Activated CD4-positive, CD25-positive, alpha-beta regulatory T cell treated with anti-CD3 and anti-CD28 coated beads, Interleukin-2, amount 50 U/mL, for 24 hours (primary cell): ENCODE results near the gene DIPK1B.

Experiments
- ATAC-seq, 2 donors: fragments of 150-1000 bp; cut with Tn5 transposase; one replicate each; pipeline ENCODE4 v1.10.0; 2021; ENCODE audit warnings: mild to moderate bottlenecking in 1 of 2, moderate library complexity in 1 of 2

DIPK1B gene

DNA sequence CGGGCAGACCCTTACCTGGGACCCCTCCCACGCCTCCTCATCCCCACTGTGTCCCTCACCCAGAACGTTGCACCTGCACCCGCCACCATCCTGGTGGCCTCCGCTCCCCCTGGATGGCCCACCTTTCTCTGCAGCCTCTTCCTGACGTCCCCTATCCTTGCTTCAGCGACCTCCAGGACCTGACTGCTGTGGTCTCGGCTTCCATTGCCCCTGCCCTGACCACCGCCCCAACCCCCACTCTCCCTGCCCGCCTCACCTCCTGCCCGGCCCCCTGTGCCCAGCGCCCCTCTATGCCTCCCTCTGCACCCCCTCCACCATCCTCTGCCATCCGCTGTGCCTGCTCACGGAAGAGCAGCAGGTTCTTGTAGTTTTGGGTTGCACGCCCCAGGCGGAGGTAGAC lies 28.1 kb downstream of the DIPK1B start:
- ATAC-seq, result no peak

- ATAC-seq, result peak in 1 of 2 donors; percentile 14
These were observed 28.9 kb downstream of the DIPK1B start for GRCh38 chr9:136740971-136741882.

GRCh38 chr9:136741883-136742571 lies 29.7 kb downstream of the DIPK1B start:
- peak; percentile 48 to 53 for ATAC-seq

DNA sequence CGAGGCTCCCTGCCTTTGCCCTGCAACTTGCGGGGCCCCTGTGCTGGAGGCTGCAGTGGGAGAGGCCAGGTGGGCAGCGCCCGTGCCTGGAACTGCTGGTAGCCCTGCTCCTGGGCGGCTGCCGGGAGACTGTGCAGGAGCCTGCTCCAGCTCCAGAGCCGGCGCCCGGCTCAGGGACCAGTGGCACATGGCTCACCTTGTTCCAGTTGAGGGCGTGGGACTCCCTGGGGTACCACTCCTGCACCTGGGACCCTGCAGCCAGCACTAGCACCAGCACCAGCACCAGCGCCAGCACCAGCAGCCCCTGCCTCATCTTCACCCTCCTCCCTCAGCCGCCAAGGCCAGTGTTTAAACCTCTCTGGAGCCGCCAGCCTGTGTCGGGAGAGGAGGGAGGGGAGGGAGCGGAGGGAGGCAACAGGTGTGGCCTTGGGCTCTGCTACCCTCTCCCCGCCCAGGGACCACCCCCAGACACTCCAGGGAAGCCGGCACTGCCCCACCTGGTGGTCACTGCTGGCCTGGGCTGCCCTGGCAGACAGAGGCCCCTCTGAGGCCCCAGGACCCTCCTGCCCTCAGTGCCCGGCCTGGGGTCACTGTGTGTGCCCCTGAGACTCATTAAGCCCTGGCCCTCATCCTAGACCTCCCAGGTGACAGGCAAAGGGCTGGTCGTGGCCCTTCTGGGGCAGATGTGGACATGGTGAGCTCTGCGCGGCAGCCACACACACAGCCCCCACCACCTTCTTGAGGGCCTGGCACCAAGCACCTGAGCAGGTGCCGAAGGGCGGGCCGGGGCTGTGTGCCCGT lies 30.4 kb downstream of the DIPK1B start, which contains the start of gene LCN10:
TSS of gene LCN10 (minus strand) at position 350 of the 801 bp plus-strand sequence. CDS start at position 313, 37 bp downstream.
- ATAC-seq, result no peak

GRCh38 chr9:136743639-136744211 lies 31.4 kb downstream of the DIPK1B start:
- ATAC-seq, result no peak

DNA sequence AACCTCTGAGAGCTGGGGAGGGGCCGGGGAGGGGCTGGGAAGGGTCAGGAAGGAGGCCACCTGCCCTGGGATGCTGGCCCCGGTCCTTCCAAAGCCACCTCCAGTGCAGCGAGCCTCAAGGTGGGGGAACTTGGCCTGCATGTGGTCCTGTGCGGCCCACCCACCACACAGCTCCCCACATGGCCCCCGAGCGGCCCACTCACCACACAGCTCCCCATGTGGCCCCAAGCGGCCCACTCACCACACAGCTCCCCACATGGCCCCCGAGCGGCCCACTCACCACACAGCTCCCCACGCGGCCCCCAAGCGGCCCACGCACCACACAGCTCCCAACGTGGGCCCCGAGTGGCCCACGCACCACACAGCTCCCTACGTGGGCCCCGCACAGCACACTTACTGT lies 32.4 kb downstream of the DIPK1B start:
- ATAC-seq, result no peak

DNA sequence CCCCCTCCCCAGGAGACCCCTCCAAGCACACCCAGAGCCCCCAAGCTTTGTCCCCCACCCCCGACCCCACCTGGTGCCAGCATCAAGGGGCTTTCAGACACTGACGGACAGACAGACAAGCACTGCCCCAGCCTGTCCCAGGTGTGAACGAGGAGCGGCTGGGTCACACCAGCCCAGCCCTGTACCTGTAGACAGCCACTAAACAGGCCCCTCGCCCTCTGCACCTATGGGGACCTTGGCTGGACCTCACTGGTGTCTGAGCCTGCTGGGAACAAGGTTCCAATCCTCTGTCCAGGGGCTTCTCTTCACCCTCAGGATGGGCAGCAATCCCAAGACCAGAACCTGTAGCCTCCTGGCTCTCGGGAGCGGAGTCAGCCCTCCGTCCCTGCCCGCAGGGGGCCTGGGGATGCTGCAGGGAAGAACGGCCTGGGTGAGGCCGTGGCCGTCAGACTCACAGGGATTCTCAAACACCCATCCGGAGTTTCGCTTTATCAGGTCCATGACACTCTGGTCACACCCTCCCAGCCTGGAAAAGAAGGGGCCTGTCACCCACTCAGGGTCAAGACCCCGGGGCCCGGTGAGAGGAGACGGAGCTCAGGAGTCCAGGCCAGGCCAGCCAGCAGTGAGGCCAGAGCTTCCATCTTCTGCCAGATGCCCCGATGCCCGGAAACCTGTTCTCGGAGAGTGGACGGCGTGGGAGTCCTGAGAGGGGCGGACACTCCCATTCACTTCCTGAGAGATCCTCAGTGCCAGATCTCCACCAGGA lies 33.2 kb downstream of the DIPK1B start:
- no peak for ATAC-seq

DNA sequence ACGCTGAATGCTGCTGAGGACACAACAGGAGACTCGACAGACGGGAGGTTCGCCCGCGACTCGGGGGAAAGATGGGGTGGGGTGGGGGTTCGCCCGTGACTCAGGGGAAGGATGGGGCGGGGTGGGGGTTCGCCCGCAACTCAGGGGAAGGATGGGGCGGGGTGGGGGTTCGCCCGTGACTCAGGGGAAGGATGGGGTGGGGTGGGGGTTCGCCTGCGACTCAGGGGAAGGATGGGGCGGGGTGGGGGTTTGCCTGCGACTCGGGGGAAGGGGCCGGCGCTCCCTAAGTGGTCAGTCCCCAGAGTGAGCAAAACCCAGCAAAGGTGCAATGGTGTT lies 33.8 kb downstream of the DIPK1B start:
- no peak for ATAC-seq

GRCh38 chr9:136746621-136747020 lies 34.2 kb downstream of the DIPK1B start:
- no peak for ATAC-seq

DNA sequence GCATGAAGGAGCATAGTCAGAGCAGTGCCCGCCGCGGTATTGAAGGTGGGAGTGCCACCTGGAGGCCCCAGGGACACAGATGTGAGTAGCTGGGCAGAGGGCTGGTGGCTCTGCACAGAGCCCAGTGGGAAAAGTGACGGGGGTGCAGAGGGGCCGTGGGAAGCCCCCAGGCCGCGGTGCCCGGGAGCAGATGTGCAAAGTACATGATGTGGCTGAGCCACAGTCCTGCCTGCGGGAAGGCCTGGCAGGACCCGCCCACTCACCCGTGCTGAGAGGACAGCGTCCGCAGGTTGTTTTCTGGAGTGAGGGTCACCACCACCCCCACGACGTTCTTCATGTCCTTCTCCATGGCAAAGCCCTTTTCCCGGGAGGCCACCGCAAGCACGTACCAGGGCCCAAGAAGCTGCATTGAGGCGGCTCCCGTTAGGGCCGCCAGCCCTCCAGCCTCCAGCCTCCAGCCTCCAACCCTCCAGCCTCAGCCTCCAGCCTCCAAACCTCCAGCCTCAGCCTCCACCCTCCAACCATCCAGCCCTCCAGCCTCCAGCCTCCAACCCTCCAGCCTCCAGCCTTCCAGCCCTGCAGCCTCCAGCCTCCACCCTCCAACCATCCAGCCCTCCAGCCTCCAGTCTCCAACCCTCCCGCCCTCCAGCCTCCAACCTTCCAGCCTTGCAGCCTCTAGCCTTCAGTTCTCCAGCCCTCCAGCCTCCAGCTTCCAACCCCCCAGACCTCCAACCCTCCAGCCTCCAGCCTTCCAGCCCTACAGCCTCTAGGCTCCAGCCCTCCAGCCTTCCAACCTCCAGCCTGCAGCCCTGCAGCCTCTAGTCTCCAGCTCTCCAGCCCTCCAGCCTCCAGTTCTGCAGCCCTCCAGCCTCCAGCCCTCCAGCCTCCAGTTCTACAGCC lies 35.0 kb downstream of the DIPK1B start:
- no peak for ATAC-seq

DNA sequence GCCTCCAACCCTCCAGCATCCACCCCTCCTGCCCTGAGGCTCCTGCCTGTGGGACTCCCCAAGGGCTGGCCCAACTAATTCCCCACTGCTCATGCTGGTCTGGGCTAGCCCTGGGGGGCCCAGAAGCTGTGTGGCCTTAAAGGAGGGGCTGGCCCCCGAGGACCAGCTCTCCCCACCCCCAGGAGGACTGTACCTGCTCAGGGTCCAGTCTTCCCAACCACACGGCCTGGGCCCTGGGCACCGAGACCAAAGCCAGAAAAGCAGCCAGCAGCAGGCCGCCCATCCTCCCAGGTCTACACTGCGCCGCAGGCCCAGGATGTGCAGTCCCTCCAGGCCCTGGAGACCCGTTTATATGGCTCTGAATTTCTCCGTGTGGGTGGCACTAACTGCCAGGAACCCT lies 35.8 kb downstream of the DIPK1B start, which contains the start of gene LCN6:
TSS of gene LCN6 (minus strand) at position 325 of the 400 bp plus-strand sequence. CDS start at position 283, 42 bp downstream.
- no peak for ATAC-seq

- no peak for ATAC-seq
These were observed 36.6 kb downstream of the DIPK1B start for GRCh38 chr9:136748666-136749611.

DNA sequence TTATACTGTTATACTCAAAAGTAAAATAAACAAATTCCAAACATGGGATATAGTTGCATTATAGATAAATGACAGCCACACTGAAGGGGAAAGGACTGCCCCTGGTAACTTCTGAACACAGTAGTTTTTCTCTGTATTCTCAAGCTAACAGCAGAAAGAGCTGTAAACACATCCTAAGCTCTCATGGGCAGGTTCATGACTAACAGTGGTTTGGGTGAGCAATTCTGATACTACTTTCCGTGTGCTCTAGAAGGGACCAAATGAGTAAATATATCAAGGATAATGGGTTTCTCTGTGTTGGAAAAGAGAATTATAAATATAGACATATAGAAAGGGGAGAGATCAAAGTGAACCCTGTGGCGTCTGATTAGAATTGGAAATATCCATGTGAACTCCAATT lies 38.2 kb downstream of the DIPK1B start:
- peak; percentile 80 to 86 for ATAC-seq

- no peak for ATAC-seq
These were observed 38.9 kb downstream of the DIPK1B start for GRCh38 chr9:136751244-136751643.

- no peak for ATAC-seq
These were observed 39.4 kb downstream of the DIPK1B start for GRCh38 chr9:136751814-136752213.

GRCh38 chr9:136753371-136754058 lies 41.1 kb downstream of the DIPK1B start:
- ATAC-seq, result no peak

DNA sequence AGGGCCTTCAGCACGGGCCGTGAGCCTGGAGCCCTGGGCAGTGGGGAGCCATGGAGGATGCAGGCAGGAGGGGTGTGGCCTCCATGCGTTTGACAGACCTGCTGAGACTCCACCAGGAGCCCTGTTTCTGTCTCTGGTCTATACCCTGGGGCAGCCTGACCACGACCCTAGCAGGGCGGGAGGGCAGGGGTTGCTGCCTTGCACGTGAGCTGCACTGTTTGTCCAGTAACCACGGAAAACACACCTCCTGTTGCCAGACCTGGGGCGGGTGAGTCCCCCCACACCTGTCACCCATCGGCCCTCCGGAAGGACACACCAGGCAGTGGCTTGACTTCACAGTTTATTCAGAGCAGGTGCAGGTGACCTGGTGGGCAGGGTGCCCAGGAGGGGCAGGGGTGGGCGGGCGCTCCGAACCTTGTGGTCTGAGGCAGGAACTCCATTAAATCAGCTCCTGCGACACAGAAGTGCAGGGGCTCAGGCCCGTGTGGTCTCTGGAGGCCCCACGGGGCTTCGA lies 41.7 kb downstream of the DIPK1B start:
- no peak for ATAC-seq

GRCh38 chr9:136754626-136755301 lies 42.4 kb downstream of the DIPK1B start:
- ATAC-seq, result no peak
